Stimulated activated CD4-positive, alpha-beta T cell treated with anti-CD3 and anti-CD28 coated beads, TNF-alpha, amount 100 ng/mL, for 24 hours (primary cell): ENCODE results near the gene LRMDA.

Experiments used
- DNase-seq, 3 experiments: peaks; one replicate each; pipeline ENCODE4 v3.0.0-alpha.2; 2020; ENCODE audit warnings: low read depth in 3 of 3

LRMDA gene

GRCh38 chr10:75825661-75826060 lies 394.2 kb downstream of the LRMDA start:
- no peak for DNase-seq

- DNase-seq, result no peak
Measured at GRCh38 chr10:75826846-75827245, 395.4 kb downstream of the LRMDA start.

GRCh38 chr10:75827587-75828021 lies 396.2 kb downstream of the LRMDA start:
- DNase-seq, result no peak

GRCh38 chr10:75828413-75828812 lies 397.0 kb downstream of the LRMDA start:
- DNase-seq, result no peak

GRCh38 chr10:75836064-75836463 lies 404.6 kb downstream of the LRMDA start:
- no peak for DNase-seq

- no peak for DNase-seq
Measured at GRCh38 chr10:75838486-75838885, 407.1 kb downstream of the LRMDA start.

GRCh38 chr10:75839020-75839419 lies 407.6 kb downstream of the LRMDA start:
- DNase-seq, result no peak

- no peak for DNase-seq
Measured at GRCh38 chr10:75841266-75841665, 409.8 kb downstream of the LRMDA start.

- no peak for DNase-seq
Measured at GRCh38 chr10:75845176-75845947, 413.9 kb downstream of the LRMDA start.

- no peak for DNase-seq
Measured at GRCh38 chr10:75847477-75847876, 416.1 kb downstream of the LRMDA start.

- no peak for DNase-seq
Measured at GRCh38 chr10:75851580-75852345, 420.3 kb downstream of the LRMDA start.

GRCh38 chr10:75852851-75853484 lies 421.5 kb downstream of the LRMDA start:
- no peak for DNase-seq

GRCh38 chr10:75857269-75857846 lies 425.9 kb downstream of the LRMDA start:
- DNase-seq, result no peak

- DNase-seq, result no peak
Measured at GRCh38 chr10:75857896-75858295, 426.5 kb downstream of the LRMDA start.

- DNase-seq, result no peak
Measured at GRCh38 chr10:75858339-75858738, 426.9 kb downstream of the LRMDA start.

- no peak for DNase-seq
Measured at GRCh38 chr10:75859141-75859540, 427.7 kb downstream of the LRMDA start.

GRCh38 chr10:75860009-75860408 lies 428.6 kb downstream of the LRMDA start:
- no peak for DNase-seq

- no peak for DNase-seq
Measured at GRCh38 chr10:75861582-75861981, 430.2 kb downstream of the LRMDA start.

GRCh38 chr10:75862935-75863334 lies 431.5 kb downstream of the LRMDA start:
- no peak for DNase-seq

- DNase-seq, result no peak
Measured at GRCh38 chr10:75864717-75865116, 433.3 kb downstream of the LRMDA start.

GRCh38 chr10:75865413-75866299 lies 434.2 kb downstream of the LRMDA start:
- no peak for DNase-seq
